SH-SY5Y (cell line): ENCODE measurements around the gene BACE1.

Experiments
- GATA2 ChIP-seq: IDR thresholded peaks from 2 replicates; pipeline ENCODE4 v1.6.1; 2011; ENCODE audit warnings: mild to moderate bottlenecking, low read depth, low read length
- GATA3 ChIP-seq: IDR thresholded peaks from 2 replicates; pipeline ENCODE4 v1.6.1; 2011; ENCODE audit warnings: low read depth, mild to moderate bottlenecking, low read length, moderate library complexity

DNA sequence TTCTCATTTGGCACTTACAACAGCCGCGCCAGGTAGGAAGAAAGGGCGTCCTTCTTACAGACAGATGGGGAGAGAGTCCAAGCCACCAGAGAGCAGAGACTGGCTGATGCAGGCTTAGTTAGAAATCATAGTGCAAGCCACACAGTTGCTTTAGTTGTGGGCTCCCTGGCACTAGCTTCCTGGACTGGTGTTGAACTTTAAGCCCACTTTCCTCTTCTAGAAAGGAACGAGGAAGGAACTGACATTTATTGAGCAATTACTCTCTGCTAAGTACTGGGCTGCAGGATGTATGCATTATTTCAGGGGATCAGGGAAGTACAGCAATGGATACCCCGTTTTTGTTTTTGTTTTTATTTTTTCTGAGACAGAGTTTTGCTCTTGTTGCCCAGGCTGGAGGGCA is 3.0 kb downstream of the BACE1 start:
- TF ChIP-seq GATA2, result no peak
- no peak for TF ChIP-seq GATA3
